ENCODE results near the gene CDC25A. TPM values are rescaled to one million over a fixed set of nuclear protein-coding genes. Genes with fewer than 3 reads are reported as not detected.

CDC25A gene
- total RNA-seq, result 10 to 100 TPM; 35.8 to 76.7 TPM

DNA sequence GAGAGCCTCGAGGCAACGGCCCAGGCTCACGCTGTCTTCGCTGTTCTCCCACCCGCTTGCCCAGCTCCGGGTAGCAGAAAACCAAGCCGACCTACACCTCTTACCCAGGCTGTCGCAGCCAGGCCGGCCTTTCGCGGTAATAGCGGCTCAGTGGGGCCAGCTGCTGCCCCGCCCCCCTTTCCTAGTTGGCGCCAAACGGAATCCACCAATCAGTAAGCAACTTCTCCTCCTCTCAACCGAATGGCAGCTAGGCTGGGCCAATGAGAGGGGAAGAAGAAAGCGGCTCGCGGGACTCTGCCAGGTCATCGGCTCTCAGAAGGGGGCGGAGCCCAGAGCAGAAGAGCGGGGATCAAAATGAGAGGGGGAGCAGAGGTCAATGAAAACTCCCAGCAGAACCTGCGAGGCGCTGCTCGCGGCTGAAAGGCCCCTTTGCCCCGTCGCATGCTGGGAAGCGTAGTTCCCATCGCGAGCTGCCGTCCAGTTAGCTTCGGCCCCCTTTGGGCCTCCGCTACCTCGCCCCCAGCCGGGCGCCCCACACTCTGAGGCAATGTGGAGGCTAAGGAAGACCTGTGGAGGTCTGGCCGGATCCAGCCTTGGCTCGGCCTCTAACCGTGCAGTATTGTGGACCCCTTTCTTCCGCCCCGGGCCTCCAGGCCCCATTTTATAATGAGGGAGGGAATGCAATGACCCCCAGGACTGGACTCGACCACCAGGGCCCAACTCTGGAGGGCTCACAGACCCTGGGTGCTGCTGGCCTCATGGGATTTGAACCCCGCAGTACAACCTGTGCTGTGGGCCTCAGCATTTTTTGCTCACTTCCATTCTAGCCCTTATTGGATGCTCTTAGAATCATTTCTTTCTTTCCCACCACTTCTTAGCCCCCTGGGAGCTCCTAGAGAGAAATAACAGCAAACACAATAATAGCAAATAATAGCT, at the start of gene CDC25A:
Gene CDC25A, minus strand, starts transcription at position 152 of the 936 bp plus-strand sequence. CDS start 470 bp downstream, outside the sequence.
- ATAC-seq, result peak; percentile 99
- peaks cover 9% of the 10 kb centered on the region for H3K36me3 Mint-ChIP-seq
- H3K4me3 Mint-ChIP-seq, result peak within 1 kb of the TSS; percentile 94
- DNase-seq (ENCODE audit: low spot score), result peak; percentile 96
- peaks cover 9 to 24% of the 10 kb centered on the region in 2 donors for H3K4me1 Mint-ChIP-seq (ENCODE audit: low read depth in 2 of 2)
- H3K27me3 Mint-ChIP-seq, result no peaks in the 10 kb centered on the region
- H3K9me3 Mint-ChIP-seq, result no peaks in the 10 kb centered on the region
- peak within 1 kb of the TSS; percentile 77 to 80 for H3K27ac Mint-ChIP-seq

DNA sequence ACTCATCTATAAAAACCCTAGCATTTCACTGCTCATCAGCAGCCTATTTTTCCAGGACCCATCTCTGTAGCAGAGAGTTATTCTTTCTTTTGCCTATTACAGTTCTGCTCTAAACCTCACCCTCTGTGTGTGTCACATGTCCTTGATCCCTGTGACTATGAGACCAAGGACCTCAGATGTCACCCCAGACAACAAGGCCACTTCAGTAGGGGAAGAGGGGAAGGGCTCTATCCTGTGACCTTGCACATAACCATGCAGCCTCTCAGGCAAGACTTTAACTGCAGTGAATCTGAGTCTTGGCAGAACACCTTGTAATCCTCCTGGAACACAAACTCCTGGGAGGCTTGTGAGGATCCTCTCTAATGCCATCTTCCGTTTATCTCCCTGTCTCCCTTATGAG, 48.3 kb upstream of the CDC25A start:
- Mint-ChIP-seq H3K9me3 (no peaks in the 10 kb centered on the region), H3K36me3 (no peaks in the 10 kb centered on the region)
- no peak for DNase-seq (ENCODE audit: low spot score)

GRCh38 chr3:48233542-48233941, 45.3 kb upstream of the CDC25A start:
- H3K27me3 Mint-ChIP-seq, result peaks cover 0 to 3% of the 10 kb centered on the region in 2 donors
- ATAC-seq (no peak), DNase-seq (ENCODE audit: low spot score) (no peak)
- H3K4me1 Mint-ChIP-seq (ENCODE audit: low read depth in 2 of 2), result peaks cover 6 to 7% of the 10 kb centered on the region in 2 donors
- H3K27ac Mint-ChIP-seq, result no peak overlapping the region
- H3K36me3 Mint-ChIP-seq, result no peaks in the 10 kb centered on the region
- H3K9me3 Mint-ChIP-seq, result no peaks in the 10 kb centered on the region
- no peak overlapping the region for H3K4me3 Mint-ChIP-seq

More for the DNA sequence above, 48.3 kb upstream of the CDC25A start:
- Mint-ChIP-seq H3K4me3 (no peak overlapping the region), H3K27me3 (peaks cover 0 to 3% of the 10 kb centered on the region in 2 donors), H3K27ac (no peak overlapping the region), H3K4me1 (ENCODE audit: low read depth in 2 of 2) (peaks cover 9 to 21% of the 10 kb centered on the region in 2 donors)
- ATAC-seq, result no peak

- H3K27ac Mint-ChIP-seq, result no peak overlapping the region
- H3K27me3 Mint-ChIP-seq, result peaks cover 0 to 3% of the 10 kb centered on the region in 2 donors
- no peaks in the 10 kb centered on the region for H3K36me3 Mint-ChIP-seq
- peak overlapping the region; percentile 30 for H3K4me3 Mint-ChIP-seq
- no peak for DNase-seq (ENCODE audit: low spot score)
- no peaks in the 10 kb centered on the region for H3K9me3 Mint-ChIP-seq
- peaks cover 6 to 7% of the 10 kb centered on the region in 2 donors for H3K4me1 Mint-ChIP-seq (ENCODE audit: low read depth in 2 of 2)
- peak; percentile 86 to 93 for ATAC-seq
Measured at GRCh38 chr3:48232734-48233133, 44.5 kb upstream of the CDC25A start.

GRCh38 chr3:48232232-48232631, 44.0 kb upstream of the CDC25A start:
- Mint-ChIP-seq H3K4me3 (no peak overlapping the region), H3K27me3 (peaks cover 0 to 4% of the 10 kb centered on the region in 2 donors), H3K4me1 (ENCODE audit: low read depth in 2 of 2) (peaks cover 6 to 7% of the 10 kb centered on the region in 2 donors), H3K27ac (no peak overlapping the region), H3K36me3 (no peaks in the 10 kb centered on the region), H3K9me3 (no peaks in the 10 kb centered on the region)
- no peak for ATAC-seq
- no peak for DNase-seq (ENCODE audit: low spot score)

DNA sequence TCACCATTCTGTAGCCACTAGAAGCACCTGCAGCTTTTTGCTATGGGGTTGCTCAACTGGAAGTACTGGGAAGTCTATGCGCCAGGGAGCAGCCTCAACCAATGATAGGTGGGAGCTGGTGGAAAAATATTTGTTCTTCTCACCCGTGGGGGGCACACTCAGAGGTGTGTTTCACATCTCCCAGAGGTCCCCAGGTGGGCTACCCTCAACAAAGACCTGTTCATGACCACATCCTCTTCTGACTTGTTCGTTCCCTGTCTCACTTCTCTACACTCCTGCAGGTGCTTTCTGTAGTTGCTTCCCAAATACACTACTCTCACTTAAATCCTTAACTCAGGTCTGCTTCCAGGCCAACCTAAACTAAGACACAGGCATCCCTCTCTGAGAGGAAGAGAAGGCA, 38.7 kb upstream of the CDC25A start:
- Mint-ChIP-seq H3K9me3 (no peaks in the 10 kb centered on the region), H3K4me1 (ENCODE audit: low read depth in 2 of 2) (peaks cover 4 to 5% of the 10 kb centered on the region in 2 donors), H3K27ac (no peak overlapping the region), H3K36me3 (no peaks in the 10 kb centered on the region), H3K27me3 (peaks cover 0 to 4% of the 10 kb centered on the region in 2 donors), H3K4me3 (no peak overlapping the region)
- no peak for ATAC-seq
- DNase-seq (ENCODE audit: low spot score), result no peak

GRCh38 chr3:48225587-48225986, 37.4 kb upstream of the CDC25A start:
- Mint-ChIP-seq H3K36me3 (no peaks in the 10 kb centered on the region), H3K27me3 (peaks cover 0 to 4% of the 10 kb centered on the region in 2 donors), H3K9me3 (no peaks in the 10 kb centered on the region), H3K27ac (no peak overlapping the region), H3K4me3 (no peak overlapping the region), H3K4me1 (ENCODE audit: low read depth in 2 of 2) (peaks cover 4 to 5% of the 10 kb centered on the region in 2 donors)
- no peak for DNase-seq (ENCODE audit: low spot score)
- ATAC-seq, result no peak

GRCh38 chr3:48222616-48223513, 34.6 kb upstream of the CDC25A start, which contains the start of gene CAMP:
Gene CAMP (plus strand): TSS chr3:48223495. CDS start chr3:48223512, 17 bp downstream.
- H3K27me3 Mint-ChIP-seq, result peaks cover 0 to 4% of the 10 kb centered on the region in 2 donors
- DNase-seq (ENCODE audit: low spot score) (no peak), ATAC-seq (peak; percentile 65 to 71)
- H3K9me3 Mint-ChIP-seq, result no peaks in the 10 kb centered on the region
- H3K4me3 Mint-ChIP-seq, result no peak within 1 kb of the TSS
- no peaks in the 10 kb centered on the region for H3K36me3 Mint-ChIP-seq
- peak within 1 kb of the TSS; percentile 54 to 55 for H3K27ac Mint-ChIP-seq
- H3K4me1 Mint-ChIP-seq (ENCODE audit: low read depth in 2 of 2), result peaks cover 4 to 5% of the 10 kb centered on the region in 2 donors

DNA sequence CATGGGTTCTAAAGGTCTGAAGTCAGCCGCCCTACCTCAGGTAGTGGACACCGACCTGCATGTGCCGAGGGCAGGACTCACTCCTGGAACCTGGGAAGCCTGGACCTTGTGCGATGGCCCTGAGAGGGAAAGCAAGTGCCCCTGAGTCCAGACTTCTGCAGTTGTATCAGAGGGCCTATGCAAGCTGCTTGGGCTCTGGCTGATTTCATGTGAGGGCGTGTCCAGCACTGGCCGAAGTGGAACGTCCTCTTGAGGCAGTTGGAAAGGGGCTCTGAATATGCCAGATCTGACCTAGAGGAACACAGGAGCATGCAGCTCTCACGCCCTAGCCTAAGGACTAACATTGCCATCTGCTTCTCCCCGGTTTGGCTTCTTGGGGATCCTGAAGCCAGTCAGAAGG, 32.5 kb upstream of the CDC25A start:
- no peak overlapping the region for H3K27ac Mint-ChIP-seq
- H3K27me3 Mint-ChIP-seq, result no peaks in the 10 kb centered on the region
- DNase-seq (ENCODE audit: low spot score) (no peak), ATAC-seq (no peak)
- no peak overlapping the region for H3K4me3 Mint-ChIP-seq
- H3K9me3 Mint-ChIP-seq, result no peaks in the 10 kb centered on the region
- H3K4me1 Mint-ChIP-seq (ENCODE audit: low read depth in 2 of 2), result peaks cover 4 to 5% of the 10 kb centered on the region in 2 donors
- H3K36me3 Mint-ChIP-seq, result no peaks in the 10 kb centered on the region

DNA sequence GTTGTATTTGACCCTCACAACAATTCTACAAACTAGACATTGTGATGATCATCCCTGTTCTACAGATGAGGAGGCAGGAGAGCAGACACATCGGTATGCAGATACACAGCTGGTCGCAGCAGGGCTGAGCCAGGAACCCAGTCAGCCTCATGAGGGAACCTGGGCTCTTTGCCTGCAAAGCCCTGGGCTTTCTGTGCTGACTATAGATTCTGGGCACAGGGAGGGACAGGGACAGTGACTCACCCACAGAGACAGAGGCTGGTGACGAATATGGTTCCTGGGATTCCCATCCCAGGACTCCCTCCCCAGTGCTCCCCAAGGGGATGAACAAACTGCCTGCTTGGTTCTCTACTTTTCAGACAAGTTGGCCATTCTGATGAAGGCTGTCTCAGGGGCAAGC, 31.3 kb upstream of the CDC25A start:
- no peaks in the 10 kb centered on the region for H3K36me3 Mint-ChIP-seq
- H3K27ac Mint-ChIP-seq, result no peak overlapping the region
- peaks cover 4 to 5% of the 10 kb centered on the region in 2 donors for H3K4me1 Mint-ChIP-seq (ENCODE audit: low read depth in 2 of 2)
- ATAC-seq, result no peak
- no peaks in the 10 kb centered on the region for H3K9me3 Mint-ChIP-seq
- no peak for DNase-seq (ENCODE audit: low spot score)
- no peak overlapping the region for H3K4me3 Mint-ChIP-seq
- no peaks in the 10 kb centered on the region for H3K27me3 Mint-ChIP-seq

DNA sequence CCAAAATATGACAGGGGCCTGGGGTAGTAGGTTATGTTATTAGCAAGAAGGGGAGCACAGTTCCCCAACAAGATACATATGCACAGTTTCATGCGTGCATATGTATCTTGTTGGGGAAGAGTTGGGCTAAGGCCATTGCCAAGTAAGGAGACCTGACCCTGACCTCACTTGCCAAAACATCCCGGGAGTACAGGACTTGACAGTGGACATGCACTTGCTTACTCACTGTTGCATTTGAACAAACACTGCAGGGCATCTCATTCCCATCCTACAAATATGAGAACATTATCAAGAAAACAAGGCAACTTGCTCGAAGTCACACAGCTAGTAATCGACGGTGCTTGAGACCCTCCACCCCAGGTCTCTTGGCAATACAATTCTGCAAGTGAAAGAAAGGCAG, 30.3 kb upstream of the CDC25A start:
- Mint-ChIP-seq H3K4me1 (ENCODE audit: low read depth in 2 of 2) (peaks cover 0 to 5% of the 10 kb centered on the region in 2 donors), H3K27me3 (no peaks in the 10 kb centered on the region), H3K4me3 (no peak overlapping the region), H3K27ac (no peak overlapping the region), H3K9me3 (no peaks in the 10 kb centered on the region), H3K36me3 (no peaks in the 10 kb centered on the region)
- DNase-seq (ENCODE audit: low spot score), result no peak
- ATAC-seq, result no peak

DNA sequence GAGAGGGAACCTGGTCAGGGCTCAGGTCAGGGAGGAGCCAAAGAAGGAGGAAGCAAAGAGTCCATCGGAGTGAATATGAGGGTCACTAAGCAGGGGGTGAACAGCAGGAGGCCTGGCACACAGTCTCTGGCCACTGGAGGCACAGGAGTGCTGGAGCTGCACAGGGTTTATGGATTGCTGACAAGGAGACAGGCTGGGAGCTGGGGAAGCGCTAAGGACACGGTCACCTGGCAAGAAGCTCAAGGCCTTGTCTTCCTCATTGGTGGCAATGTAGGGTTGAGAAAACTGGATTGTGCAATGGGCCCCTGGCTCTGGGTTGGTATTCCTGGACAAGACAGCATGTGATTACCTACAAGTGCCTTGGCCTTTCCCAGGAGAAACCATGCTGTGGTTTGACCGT, 29.2 kb upstream of the CDC25A start:
- ATAC-seq (no peak), DNase-seq (ENCODE audit: low spot score) (no peak)
- no peaks in the 10 kb centered on the region for H3K36me3 Mint-ChIP-seq
- no peak overlapping the region for H3K4me3 Mint-ChIP-seq
- no peaks in the 10 kb centered on the region for H3K27me3 Mint-ChIP-seq
- no peak overlapping the region for H3K27ac Mint-ChIP-seq
- peaks cover 0 to 3% of the 10 kb centered on the region in 2 donors for H3K4me1 Mint-ChIP-seq (ENCODE audit: low read depth in 2 of 2)
- no peaks in the 10 kb centered on the region for H3K9me3 Mint-ChIP-seq

GRCh38 chr3:48215876-48216275, 27.7 kb upstream of the CDC25A start:
- ATAC-seq, result no peak
- no peaks in the 10 kb centered on the region for H3K36me3 Mint-ChIP-seq
- no peaks in the 10 kb centered on the region for H3K9me3 Mint-ChIP-seq
- H3K27me3 Mint-ChIP-seq, result no peaks in the 10 kb centered on the region
- no peak overlapping the region for H3K27ac Mint-ChIP-seq
- no peak overlapping the region for H3K4me3 Mint-ChIP-seq
- no peak for DNase-seq (ENCODE audit: low spot score)
- no peaks in the 10 kb centered on the region for H3K4me1 Mint-ChIP-seq (ENCODE audit: low read depth in 2 of 2)
